Hematopoietic multipotent progenitor cell treated with erythropoietin and hydrocortisone succinate and interleukin-3 and kit ligand, for 15 days (in vitro differentiated cells): ENCODE measurements around the gene SEC14L5.
A peak's percentile ranks its signal among the peaks of the same experiment; 100 is the strongest.
"Not testable (repeated sequence)": the region's sequence is repeated elsewhere in the genome, so short reads cannot be mapped to it uniquely, and the experiment has no call there.

Source experiments
- DNase-seq: peaks from one replicate; pipeline ENCODE4 v3.0.0-alpha.2; 2015; ENCODE audit warnings: low spot score

The SEC14L5 gene

DNA sequence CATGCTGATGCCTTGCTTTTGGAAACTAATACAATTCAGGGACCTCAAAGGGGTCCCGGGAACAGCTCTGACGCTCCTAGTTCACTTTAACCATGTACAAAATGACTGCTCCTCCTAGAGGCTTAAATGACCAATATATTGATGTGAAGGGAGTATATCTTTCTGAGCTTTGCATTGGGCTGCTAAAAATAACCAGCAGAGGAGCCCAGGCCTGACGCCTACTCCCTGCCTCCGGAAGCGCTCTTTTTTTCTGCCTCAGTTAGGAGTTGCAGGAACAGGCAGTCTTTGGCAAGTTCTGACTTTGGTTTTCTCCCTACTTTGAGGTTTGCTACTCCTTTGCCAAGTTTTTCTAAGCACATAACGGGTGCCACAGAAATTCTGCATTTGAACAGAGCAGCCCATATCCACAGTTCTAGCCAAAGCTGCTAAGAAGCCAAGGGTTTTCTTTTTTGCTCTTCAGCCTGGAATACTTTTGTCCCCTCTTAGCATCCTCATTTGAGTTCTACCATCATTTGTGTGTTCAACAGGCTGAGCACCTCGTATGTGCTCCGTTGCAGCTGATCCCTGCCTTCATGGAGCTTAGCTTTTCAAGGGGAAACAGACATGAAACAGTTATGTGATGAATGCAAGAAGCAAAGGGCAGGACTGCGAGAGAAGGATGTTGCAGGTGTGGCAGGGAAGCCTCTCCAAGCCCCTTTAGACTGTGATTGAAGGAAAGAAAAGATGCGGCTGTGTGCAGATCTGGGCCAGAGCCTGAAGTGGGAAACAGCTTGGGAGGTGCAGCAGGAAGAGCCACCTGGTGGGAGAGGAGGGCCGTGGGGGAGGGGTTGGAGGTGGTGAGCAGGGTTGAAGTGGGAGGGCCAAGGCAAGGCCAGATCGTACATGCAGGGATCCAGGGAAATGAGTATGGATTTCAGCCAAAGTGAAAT, 78.4 kb downstream of the SEC14L5 start:
- DNase-seq: no peak

DNA sequence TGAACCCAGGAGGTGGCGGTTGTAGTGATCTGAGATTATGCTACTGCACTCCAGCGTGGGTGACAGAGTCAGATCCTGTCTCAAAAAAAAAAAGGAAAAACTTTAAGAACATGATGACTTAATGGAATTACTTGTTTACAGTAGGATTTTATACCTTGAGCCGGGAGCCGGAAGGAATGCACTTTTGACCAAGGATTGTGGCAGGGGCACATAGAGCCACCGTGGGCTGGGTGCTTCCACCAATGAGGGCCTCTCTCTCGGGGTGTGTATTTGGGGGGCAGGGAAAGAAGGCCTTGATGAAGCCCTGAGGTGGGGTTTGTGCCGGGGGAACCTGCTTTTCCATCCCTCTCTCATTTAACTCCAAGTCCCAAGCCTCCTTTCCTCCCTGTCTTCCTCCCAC, 82.3 kb downstream of the SEC14L5 start:
- no peak for DNase-seq

DNA sequence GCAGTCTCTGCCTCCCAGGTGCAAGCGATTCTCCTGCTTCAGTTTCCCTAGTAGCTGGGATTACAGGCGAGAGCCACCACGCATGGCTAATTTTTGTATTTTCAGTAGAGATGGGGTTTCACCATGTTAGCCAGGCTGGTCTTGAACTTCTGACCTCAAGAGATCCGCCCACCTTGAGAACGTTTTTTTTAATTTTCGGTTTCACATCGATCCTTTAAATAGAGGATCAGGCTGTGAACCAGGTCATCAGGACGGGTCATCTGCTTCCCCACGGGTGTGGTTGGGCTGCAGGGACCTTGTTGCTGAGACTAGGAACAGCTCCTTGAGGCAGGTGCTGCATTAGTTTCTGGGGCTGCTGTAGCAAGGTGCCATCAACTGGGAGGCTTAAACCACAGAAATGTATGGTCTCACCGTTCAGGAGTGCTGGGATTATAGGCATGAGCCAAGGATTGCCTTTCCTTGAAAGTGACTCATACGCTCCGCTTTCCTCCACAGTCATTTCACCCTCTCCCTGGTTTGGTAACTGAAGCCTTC, 83.5 kb downstream of the SEC14L5 start:
- DNase-seq: no peak

DNA sequence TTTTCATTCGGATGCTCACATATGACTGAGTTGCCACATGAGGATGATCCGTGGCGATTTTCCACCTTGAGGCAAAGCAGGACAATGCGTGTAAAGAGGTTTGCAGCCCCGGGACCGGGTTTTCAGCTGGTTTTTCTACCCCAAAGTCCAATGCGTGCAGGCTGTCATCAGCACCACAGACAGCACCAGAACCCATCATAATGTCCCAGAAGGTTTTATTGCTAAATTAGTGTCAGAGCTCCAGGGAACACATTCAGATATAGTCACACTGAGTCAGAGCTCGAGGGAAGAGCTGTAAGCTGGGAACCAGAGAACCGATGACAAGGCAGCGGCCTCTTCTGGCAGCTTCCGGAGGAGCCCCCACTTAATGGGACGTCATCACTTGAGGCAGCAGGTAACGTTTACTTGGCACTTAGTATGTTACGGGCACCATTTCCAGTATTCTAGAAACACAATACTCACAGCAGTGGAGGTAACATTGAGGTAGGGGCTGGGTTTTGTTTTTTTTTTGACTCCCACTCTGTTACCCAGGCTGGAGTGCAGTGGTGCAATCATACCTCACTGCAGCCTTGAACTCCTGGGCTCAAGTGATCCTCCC, 84.5 kb downstream of the SEC14L5 start:
- no peak for DNase-seq

DNA sequence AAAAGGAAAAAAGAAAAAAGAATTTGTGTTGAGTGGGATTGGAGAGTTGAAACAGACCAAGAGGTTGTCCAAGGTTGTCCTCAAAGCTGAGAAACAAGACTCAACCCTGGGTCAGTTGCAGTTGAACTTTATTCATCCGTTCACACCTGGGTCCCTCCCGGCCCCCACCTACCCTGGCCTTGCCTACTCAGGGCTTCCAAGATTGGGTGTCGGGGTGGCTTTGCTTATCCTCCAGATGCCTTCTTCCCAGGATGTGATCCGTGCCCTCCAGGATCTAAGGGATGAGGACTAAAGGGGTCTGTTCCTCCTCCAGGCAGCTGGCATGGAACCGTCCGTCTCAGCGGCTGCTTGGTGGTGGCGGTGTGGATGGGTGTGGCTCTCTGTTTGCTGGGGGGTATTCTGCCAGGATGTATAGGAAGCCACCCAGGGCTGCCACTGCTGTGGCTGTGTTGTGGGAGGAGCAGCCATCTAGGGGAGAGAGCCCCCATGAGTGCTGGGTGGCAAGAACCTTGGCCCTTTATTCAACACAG, 85.9 kb downstream of the SEC14L5 start:
- DNase-seq: no peak

DNA sequence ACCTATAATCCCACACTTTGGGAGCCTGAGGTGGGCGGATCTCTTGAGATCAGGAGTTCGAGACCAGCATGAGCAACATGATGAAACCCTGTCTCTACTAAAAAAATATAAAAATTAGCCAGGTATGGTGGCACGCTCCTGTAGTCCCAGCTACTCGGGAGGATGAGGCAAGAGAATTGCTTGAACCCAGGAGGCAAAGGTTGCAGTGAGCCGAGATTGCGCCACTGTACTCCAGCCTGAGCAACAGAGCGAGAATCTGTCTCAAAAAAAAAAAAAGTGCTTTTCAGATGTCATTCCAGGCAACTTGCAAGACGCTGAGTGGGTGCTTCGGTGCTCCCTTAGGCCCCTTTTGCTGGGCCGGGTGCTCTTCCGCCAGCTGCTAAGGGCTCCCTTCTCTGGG, 86.5 kb downstream of the SEC14L5 start:
- not testable (repeated sequence) for DNase-seq

DNA sequence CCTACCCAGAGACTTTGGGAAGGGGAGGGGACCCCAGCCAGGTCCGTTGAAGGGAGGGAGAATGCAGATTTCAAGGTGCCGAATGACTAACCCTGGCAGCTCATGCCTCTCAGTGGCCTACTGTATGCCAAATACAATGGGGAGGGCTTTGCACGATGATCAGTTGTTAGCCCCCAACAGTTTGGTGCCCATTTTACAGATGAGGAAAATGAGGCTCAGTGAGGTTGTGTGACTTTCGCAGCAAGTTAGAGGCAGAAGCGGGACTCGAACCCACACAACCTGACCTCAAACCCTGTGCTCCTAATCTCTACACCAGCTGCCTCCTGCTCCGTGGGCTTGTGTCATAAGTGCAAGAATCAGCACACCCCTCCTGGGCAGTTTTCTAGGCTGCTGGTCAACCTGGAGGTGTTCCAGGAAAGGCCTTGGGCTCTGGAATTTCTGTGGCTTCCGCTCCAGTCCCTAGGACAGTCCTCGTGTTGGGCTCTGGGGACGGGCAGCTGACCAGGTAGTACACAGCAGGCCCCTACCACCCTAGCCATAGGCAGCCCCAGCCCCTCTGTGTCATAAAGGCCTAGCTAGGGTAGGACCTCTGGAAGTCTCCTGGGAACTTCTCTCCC, 87.5 kb downstream of the SEC14L5 start:
- DNase-seq: no peak

DNA sequence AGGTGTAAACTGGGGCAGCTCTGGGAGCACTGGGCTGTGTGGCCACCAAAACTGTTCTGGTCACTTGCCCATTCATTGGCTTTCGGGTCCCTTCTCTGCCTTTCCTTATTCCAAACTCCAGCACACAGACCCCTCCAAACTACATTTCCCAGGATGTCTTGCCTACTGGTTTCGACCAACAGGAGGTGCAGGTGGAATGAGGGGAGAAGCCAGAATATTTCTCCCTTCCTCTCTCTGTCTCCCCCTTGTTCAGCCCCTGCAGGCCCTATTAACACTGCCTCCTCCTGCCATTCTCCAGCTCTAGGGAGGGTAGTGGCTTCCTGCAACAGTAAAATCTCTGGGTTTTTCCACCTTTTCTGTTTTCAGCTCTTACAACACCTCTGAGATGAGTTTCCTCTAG, 88.8 kb downstream of the SEC14L5 start:
- no peak for DNase-seq

DNA sequence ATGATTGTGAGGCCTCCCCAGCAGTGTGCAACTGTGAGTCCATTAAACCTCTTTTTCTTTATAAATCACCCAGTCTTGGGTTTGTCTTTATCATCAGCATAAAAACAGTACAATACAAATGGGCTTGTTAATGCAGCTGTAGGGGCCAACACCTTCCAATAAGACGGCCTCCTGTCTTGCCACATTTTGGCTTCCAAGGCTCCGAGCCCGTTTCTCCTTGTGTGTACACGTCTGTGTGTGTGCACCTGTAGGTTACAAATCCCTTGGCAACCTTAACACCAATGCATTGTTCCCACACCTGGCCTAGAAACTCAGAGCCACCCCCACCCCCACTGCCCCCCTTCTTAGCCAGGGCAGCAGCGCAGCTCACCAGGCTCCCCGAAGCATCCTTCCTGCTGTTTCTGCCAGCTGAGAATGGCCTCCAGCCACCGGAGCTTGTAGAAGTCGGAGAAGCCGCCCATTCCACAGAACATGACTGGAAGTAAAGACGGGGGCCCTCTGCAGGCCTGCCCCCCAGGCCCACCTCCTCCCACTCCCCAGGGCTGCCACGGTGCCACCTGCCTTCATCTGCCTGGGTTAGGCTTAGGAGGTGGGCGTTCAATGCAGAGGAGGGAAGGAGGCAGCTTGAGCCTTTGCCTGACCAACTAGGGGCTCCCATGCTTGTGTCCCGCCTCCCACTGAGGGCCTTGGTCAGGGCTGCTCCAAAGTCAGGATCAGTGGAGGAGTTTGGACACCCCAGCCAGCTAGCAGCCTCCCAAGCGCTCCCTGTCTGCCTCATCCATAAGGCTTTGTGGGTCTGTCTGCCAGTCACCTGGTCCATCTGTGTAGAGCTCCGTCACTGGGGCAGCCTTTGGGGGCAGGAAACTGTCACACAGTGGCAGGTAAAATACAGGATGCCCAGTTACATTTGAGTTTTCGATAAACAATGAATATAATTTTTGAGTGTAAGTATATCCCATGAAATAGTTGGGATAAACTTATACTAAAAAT, 97.0 kb downstream of the SEC14L5 start:
- no peak for DNase-seq

DNA sequence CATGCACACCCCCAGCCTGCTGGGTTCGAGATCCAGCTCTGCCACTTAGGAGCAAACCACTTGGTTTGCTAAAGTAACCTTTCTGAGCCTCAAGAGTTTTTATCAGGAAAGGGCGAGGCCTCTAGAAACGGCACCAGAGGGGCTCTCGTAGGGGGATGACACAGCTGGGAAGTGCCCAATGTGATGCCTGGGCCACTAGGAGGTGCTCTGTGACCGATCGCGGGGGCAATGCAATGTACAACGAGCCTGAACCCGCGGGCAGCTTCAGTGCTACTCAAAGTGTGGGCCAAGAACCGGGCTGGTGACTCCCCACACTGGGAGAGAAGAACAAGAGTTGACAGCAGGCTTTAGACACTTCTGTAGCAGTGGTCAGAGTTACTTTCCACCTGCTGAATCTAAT, 98.2 kb downstream of the SEC14L5 start:
- DNase-seq: peak; percentile 51

DNA sequence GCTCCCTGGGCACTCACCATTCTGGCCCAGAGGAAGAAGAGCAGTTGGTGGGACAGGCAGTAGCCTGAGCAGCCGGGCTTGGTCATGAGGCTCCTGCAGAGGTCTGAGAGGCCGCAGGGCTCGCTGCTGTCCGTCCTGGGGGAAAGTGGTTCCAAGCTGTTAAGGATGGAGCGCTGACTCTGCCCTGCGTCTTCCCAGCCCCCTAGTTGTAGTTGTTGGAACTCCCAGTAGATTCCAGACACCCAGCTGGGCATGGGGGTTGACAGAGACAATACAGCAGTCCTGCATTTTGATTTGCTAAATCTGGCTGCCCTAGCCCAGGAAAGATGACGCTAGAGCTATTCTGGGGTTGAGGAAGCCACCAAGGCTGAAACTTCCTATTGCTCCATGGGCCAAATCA, 100.3 kb downstream of the SEC14L5 start:
- DNase-seq: no peak

DNA sequence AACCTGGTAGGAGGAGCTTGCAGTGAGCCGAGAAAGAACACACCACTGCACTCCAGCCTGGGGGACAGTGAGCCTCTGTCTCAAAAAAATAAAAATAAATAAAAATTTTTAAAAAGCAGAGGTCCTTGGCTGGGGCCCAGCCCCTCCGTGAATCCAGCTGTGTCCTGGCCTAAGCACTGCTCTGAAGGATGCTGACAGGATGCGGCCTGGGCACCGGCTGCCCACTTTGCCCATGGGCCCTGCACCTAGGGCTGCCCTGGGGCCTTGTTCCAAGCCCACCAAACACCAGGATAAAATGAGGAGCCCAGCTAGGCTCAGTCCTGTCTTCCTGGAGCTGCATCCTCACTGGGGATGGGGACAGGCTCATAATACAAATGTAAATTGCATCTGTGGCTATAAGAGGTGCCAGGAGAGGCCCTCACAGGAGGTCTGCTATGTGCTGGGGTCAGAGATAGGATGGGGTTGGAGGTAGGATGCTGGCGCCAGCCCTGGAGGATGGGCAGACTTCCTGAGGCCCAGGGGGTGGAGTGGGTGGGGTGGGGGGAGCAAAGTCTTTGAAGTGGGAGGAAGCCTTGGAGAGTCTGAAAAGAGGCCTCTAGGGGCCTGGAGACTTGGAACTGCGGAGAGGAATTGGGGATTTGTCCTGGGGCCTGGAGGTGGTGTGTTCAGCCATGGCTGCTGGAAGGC, 101.4 kb downstream of the SEC14L5 start:
- no peak for DNase-seq

DNA sequence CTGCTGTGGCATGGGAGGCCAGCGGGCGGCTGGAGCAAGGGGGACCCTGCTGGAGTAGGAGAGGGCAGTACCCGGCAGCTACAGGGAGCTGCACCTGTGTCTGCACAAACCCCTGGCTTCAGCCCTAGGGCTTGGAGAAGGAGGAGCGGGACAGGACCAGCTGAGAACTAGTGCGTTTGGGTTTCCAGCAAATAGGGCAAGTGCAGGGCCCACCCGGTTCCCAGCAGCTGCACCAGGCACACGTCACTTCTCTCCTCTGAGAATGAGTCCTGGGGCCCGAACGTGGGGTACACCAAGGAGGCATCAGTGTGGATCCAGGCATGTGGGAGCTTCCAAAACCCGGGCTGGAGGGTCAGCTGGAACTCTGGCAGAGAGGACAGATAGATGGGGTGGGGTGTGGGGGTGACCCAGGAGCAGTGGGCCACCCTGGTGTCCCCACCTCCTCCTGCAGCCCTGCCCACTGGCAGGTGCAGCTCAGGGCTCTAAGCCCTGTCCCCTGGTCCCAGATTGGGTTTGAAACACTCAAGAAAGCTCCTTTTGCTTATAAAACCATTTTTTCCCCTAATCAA, 102.0 kb downstream of the SEC14L5 start:
- DNase-seq: no peak

DNA sequence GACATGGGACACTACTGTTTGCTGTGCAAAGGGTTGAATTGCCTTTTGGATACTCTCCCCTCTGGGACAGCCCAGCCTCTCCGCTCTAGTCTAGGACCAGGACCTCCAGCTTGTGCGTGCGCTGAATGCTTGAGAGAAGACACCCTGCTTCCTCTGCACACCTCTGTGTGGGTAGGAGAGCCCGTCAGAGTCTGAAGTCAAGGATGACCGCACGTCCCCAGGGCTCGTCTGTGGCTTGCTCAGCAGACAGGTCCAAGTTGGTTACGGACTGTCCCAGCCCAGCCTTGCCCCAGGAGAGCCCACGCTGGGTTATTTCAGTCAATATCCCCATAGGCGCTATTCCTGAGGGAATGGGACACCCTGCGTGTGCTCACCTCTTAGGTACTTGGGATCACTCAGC, 103.9 kb downstream of the SEC14L5 start:
- DNase-seq: no peak

DNA sequence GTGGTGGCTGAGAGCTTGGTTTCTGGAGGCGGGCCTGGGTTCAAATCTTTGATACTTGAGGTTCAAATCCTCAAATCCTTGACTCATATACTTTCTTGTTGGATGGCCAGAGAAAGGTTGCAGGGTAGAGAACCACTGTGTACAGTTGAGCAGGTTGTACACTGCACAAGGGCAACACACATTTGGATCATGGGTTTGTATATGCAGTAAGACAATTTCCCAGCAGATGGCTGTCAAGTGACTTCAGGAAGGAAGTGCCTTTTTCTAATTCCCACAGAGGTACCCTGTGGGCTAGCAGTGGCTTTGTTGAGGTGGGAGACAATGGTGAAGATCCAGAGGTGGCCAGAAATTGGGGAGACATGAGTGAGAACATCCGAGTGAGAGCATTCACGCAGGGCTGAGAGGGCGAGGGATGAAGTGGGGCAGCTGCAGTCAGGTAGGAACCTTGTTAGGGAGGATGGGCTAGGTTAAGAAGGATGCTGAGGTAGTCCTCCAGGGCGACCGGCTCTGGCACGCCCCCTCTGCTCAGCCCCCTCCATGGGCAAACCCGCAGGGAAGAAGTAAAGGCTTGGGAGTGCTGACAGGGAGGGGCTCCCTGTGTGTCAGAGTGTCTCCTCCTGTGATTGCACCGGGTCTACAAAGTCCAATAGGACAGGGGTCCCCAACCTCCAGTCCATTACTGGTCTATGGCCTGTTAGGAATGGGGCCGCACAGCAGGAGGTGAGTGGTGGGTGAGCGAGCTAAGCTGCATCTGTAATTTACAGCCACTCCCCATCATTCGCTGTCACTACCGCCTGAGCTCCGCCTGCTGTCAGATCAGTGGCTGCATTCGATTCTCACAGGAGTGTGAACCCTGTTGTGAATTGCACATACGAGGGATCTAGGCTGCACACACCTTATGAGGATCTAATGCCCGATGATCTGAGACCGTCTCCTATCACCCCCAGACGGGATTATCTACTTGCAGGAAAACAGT, 104.9 kb downstream of the SEC14L5 start:
- no peak for DNase-seq

DNA sequence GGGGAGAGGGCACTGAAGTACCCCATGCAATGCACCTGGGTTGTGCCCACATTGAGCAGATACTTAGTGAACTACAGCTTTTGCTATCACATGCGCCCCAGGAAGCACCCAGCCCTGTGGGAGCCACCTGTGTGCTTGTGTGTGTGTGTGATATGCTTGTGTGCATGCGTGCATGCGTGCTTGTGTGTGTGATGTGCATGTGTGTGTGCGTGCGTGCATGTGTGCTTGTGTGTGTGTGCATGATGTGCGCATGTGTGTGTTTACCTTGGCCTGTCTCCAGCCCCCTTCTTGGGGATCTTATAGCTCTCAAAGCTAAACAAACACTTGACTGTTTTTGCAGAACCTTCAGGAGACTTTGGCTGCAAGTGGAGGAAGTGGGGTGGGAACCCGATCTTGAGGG, 106.8 kb downstream of the SEC14L5 start:
- DNase-seq: no peak

DNA sequence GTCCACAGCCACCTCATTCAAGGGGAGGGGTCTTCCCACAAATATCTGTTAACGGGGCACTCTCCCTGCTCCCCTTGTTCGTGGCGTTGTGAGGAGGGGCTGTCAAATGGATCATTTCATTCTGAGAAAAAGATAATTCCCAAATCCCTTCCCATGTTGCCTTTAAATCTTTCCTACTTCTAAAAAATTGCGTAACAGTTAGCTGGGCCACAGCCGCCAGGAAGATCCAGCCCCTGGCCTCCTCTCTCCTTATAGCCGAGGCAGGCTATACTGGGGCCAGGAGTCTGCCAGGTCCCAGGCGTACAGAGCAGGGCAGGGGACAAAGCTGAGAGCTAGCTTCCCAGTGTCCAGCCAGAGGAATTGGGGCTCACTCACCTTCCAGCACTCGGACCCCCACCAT, 107.2 kb downstream of the SEC14L5 start:
- no peak for DNase-seq

DNA sequence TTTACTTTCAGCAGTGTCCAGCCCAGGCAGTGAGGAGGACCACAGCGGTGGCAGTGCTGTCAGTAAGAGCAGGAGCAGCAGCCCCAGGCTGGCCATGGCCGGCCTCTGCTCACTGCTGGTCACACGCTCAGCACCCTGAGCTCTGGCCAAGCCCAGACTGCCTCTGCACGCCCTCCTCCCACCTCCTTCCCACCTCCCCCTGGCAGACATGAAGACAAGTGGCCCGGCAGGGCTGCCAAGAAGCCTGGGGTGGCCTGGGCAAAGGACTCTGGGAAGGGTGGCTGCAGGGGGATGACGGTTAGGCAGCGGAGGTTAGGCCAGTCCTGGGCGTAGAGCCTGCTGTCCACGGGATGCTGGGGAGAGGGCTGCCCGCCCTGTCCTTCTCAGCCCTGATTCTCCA, 107.7 kb downstream of the SEC14L5 start, which contains the start of gene C16orf89:
C16orf89 (minus strand) TSS at position 144 of the 400 bp plus-strand sequence; CDS start at position 96, 48 bp downstream.
- no peak for DNase-seq

DNA sequence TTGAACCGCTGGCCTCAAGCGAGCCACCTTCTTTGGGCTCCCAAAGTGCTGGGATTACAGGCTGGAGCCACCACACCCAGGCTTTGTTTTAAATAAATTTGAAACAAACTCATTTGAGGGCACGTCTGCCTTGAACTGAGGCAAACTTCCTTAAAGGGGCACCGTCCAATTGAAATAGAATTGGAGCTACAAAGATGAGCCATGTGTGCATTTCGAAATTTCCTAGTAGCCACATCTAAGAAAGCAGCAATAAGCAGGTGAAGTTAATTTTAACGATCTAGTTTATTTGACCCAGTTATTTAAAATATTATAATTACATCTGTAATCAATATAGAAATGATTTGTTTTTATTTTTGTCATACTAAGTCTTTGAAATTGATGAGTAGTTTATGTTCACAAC, 108.4 kb downstream of the SEC14L5 start:
- no peak for DNase-seq
